Kasumi-1 (cell line): ENCODE measurements around the gene CPD.
A peak's percentile ranks its signal among the peaks of the same experiment; 100 is the strongest.

ENCODE experiments used
- DNase-seq, 2 experiments: peaks; one replicate each; lab custom pipeline; 2025; lab: John Stamatoyannopoulos, UW

CPD gene

GRCh38 chr17:30354701-30355100, 24.0 kb upstream of the CPD start:
- DNase-seq: no peak

- DNase-seq: no peak
Observed at GRCh38 chr17:30357476-30357875, 21.3 kb upstream of the CPD start.

- DNase-seq: no peak
Observed at GRCh38 chr17:30358055-30358760, 20.5 kb upstream of the CPD start.

GRCh38 chr17:30360086-30360808, 18.5 kb upstream of the CPD start:
- peak; percentile 22 to 24 for DNase-seq

GRCh38 chr17:30361766-30362279, 16.9 kb upstream of the CPD start:
- no peak for DNase-seq

GRCh38 chr17:30363715-30364202, 15.0 kb upstream of the CPD start:
- peak; percentile 86 to 88 for DNase-seq

- no peak for DNase-seq
Observed at GRCh38 chr17:30366536-30366935, 12.2 kb upstream of the CPD start.

GRCh38 chr17:30368912-30369720, 9.6 kb upstream of the CPD start:
- DNase-seq: no peak

- no peak for DNase-seq
Observed at GRCh38 chr17:30369995-30370394, 8.7 kb upstream of the CPD start.

GRCh38 chr17:30372755-30373154, 6.0 kb upstream of the CPD start:
- DNase-seq: no peak

GRCh38 chr17:30375661-30376060, 3.1 kb upstream of the CPD start:
- no peak for DNase-seq

- DNase-seq: peak in 1 of 2 experiments; percentile 14
Observed at GRCh38 chr17:30376621-30377452, 1.9 kb upstream of the CPD start.

GRCh38 chr17:30377574-30378240, 1.0 kb upstream of the CPD start:
- DNase-seq: no peak

- no peak for DNase-seq
Observed at GRCh38 chr17:30378241-30378824, 394 bp upstream of the CPD start.

- peak in 1 of 2 experiments; percentile 33 for DNase-seq
Observed at GRCh38 chr17:30379303-30379902, 676 bp downstream of the CPD start.

GRCh38 chr17:30379903-30380381, 1.2 kb downstream of the CPD start:
- no peak for DNase-seq

- DNase-seq: peak; percentile 43 to 67
Observed at GRCh38 chr17:30380643-30381339, 2.1 kb downstream of the CPD start.

GRCh38 chr17:30381340-30381659, 2.6 kb downstream of the CPD start:
- no peak for DNase-seq

GRCh38 chr17:30382345-30382744, 3.6 kb downstream of the CPD start:
- DNase-seq: no peak
